AG10803 (cell line): ENCODE results near the gene HSD17B14.

Experiments
- DNase-seq: peaks from one replicate; pipeline ENCODE4 v3.0.0; 2010; ENCODE audit warnings: low read depth
- H3K4me3 ChIP-seq: 2 replicates; pipeline ENCODE4 v1.5.1; 2011; ENCODE audit warnings: mild to moderate bottlenecking, low read length, control low read depth
- TF ChIP-seq, protein P1 (sequence below): conservative IDR thresholded peaks from 2 replicates; pipeline ENCODE4 v1.5.1; 2011; ENCODE audit warnings: mild to moderate bottlenecking, low read length, control low read depth, inconsistent platforms

Gene HSD17B14

DNA sequence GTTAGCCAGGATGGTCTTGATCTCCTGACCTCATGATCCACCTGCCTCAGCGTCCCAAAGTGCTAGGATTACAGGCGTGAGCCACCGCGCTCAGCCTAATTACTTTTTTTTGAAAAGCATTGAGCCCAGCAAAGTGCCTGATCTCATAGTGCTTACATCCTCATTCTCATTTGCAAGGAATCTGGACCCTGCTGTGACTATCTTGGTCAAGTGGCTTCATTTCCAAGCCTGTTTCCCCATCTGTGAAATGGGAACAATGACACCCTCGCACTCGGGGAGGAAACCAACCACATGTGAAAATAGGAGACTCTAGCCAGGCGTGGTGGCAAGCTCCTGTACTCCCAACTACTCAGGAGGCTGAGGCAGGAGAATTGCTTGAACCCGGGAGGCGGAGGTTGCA lies 33.8 kb upstream of the HSD17B14 start:
- TF ChIP-seq, protein P1, sequence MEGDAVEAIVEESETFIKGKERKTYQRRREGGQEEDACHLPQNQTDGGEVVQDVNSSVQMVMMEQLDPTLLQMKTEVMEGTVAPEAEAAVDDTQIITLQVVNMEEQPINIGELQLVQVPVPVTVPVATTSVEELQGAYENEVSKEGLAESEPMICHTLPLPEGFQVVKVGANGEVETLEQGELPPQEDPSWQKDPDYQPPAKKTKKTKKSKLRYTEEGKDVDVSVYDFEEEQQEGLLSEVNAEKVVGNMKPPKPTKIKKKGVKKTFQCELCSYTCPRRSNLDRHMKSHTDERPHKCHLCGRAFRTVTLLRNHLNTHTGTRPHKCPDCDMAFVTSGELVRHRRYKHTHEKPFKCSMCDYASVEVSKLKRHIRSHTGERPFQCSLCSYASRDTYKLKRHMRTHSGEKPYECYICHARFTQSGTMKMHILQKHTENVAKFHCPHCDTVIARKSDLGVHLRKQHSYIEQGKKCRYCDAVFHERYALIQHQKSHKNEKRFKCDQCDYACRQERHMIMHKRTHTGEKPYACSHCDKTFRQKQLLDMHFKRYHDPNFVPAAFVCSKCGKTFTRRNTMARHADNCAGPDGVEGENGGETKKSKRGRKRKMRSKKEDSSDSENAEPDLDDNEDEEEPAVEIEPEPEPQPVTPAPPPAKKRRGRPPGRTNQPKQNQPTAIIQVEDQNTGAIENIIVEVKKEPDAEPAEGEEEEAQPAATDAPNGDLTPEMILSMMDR, result no peak
- no peak overlapping the region for H3K4me3 ChIP-seq
- no peak for DNase-seq

DNA sequence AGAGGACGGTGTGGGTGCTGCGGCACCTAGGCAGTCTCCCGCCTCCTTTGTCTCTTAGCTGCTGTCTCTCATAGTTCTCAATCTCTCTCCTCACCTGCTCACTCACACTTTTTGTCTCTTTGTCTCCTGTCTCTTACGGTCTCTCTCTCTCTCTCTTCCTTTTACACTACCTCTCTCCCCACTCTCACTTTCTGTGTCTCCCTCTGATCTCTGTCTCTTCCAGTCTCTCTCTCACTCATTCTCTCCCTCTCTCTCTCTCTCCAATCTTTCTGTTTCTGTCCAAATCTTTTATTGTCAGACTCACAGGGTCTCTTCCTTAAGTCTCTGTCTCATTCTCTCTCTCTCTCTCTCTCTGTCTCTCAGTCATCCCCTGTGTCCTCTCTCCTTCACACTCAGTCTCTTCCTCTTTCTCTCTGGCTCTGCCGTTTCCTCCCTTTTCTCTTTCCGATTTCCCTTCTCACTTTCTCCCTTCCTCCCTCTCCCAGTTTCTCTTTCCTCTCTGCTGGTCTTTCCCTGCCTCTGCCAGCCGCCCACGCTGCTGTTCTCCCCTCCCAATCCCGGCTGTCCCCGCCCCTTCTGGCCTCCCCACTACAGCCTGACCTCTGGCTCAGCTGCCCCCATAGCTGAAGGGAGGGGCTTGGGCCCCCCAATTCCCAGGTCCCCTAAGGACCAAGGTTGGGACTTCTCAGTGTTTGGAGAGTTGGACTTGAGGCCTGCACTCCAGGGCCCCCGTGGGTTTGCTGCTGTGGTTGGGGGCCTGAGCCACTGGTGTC lies 32.0 kb upstream of the HSD17B14 start, which contains the start of gene PLEKHA4:
TSS of gene PLEKHA4 (minus strand) at position 504 of the 773 bp plus-strand sequence. CDS start 997 bp downstream, outside the sequence.
- TF ChIP-seq, protein P1, result no peak
- peak within 1 kb of the TSS; percentile 63 for H3K4me3 ChIP-seq
- peak; percentile 51 for DNase-seq

DNA sequence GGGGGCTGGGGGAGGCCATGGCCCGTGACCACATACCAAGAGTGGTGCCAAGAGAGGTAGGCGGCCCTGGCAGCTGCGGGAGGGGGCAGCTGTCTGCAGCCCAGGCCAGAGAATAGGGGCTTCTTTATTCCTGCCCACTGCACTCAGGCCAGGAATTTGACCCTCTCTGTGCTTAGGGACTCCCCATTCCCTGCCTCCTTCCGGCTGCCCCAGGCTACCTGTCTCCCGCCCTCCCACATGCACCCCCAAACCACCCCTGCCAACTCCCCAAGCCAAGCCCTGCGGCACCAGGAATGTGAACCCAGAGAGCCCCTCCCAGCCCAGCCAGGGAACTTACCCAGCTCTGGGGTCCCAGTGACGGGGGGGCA lies 31.4 kb upstream of the HSD17B14 start:
- DNase-seq, result no peak
- TF ChIP-seq, protein P1, result no peak
- H3K4me3 ChIP-seq, result peak overlapping the region; percentile 63

DNA sequence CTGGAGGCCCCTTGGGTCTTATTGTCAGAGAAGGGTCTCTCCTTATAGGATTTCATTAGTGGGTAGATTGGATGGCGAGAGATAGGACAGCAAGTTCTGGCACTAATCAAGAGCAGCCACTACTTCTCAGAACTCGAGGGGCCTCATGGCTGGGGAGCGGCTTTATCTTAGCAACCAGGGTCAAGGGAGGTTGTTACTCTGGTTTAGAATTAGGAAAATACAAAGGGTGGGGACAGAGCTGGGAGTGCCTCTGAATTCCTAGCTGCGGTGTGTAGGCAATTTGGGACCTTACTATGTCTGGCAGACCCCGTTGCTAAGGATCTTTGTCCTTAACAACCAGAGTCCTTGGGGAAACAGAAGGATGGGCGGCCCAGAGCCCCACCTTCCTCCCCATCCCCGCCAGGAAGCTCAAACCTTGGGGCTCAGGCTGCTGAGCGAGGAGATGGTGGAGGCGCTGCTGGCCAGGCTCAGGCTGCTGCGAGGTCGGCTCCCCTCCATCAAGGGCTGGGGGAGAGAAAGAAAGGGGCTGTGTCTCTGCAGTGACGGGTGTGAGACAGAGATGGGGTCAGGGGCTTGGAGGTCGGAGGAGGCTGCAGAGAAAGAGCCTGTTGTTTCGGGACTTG lies 30.9 kb upstream of the HSD17B14 start:
- TF ChIP-seq, protein P1, result no peak
- peak overlapping the region; percentile 63 for H3K4me3 ChIP-seq
- peak; percentile 33 for DNase-seq

DNA sequence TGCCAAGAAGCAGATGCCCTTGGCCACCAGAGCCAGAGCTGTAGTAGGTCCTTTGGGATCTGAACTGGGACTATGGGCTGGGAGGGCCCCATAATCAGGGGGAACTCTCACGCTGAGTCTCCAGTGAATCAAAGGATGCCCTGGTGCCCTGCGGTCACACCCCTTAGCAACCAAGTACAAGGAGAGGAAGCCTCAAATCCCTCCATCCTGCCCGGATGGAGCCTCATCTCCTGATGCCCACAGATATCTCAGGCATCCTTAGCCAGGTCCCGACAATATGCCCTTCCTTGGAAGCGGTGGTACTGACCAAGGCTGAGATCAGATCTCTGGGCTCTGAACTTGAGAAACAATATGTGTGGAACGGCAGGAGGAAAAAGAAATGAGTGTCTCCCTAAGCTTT lies 30.4 kb upstream of the HSD17B14 start:
- TF ChIP-seq, protein P1, result no peak
- DNase-seq, result peak; percentile 15
- peak overlapping the region; percentile 63; the same call in 1 of the 2 replicates for H3K4me3 ChIP-seq

DNA sequence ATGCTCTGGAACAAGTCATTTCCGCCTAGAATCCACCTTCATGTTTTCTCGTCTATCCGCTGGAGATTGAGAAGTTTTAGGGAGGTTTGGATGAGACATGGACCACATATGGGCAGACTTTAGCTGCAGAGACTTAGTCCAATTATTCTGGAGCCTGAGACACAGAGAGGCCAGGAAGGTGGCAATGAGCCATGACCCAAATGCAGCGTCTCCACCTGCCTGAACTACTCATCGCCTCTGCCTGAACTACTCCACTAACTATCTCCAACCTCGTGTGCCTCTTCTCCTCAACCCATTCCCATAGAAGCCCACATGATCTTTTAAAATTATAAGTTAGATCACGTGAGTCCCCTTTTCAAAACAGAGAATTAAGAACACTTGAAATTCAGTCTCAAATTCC lies 26.5 kb upstream of the HSD17B14 start:
- TF ChIP-seq, protein P1, result no peak
- no peak overlapping the region for H3K4me3 ChIP-seq
- DNase-seq, result no peak

DNA sequence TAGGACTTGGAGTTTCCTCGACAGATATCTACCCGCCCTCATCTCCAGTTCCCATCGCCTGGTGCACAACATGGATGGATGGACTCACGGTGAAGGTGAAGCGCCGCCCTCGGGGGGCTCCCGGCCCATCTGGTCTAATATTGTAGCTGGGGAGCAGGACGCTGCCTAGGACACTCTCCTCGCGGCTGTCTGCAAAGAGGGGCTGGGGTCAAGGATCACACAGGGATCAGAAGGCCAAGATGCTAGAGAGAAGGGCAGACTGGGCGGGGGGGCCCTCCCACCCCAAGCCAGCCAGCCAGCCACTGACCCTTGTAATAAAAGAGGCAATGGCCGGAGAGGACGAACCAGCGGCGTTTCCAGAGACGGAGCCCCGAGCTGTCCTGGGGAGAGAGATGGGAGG lies 25.0 kb upstream of the HSD17B14 start:
- TF ChIP-seq, protein P1, result no peak
- DNase-seq, result no peak
- no peak overlapping the region for H3K4me3 ChIP-seq
